Fibroblast of lung (primary cell): Measurements from ENCODE around the gene KLK7. TPM values are rescaled to one million over a fixed set of nuclear protein-coding genes. Genes with fewer than 3 reads are reported as not detected.

Experiments
- DNase-seq, 2 donors: peaks; one replicate each; pipeline versions ENCODE4 v3.0.0 to v3.0.0-alpha.2; 2010; ENCODE audit warnings: low read depth in 2 of 2
- H2AFZ ChIP-seq: 2 replicates; pipeline ENCODE4 v1.5.1; 2012; ENCODE audit warnings: low read length, control low read depth, inconsistent platforms
- H3K27ac ChIP-seq: 2 replicates; pipeline ENCODE4 v1.5.1; 2011; ENCODE audit warnings: low read length, control low read depth; ENCODE audit not compliant: insufficient read depth
- H3K27me3 ChIP-seq: 2 replicates; pipeline ENCODE4 v1.5.1; 2011; ENCODE audit warnings: mild to moderate bottlenecking, low read length; ENCODE audit not compliant: control insufficient read depth, insufficient read depth
- H3K36me3 ChIP-seq: 2 replicates; pipeline ENCODE4 v1.5.1; 2011; ENCODE audit warnings: low read length; ENCODE audit not compliant: control insufficient read depth, insufficient read depth
- H3K4me1 ChIP-seq: 2 replicates; pipeline ENCODE4 v1.5.1; 2011; ENCODE audit warnings: low read length; ENCODE audit not compliant: control insufficient read depth, insufficient read depth; ENCODE audit errors: extremely low read depth
- H3K4me2 ChIP-seq: 2 replicates; pipeline ENCODE4 v1.5.1; 2011; ENCODE audit warnings: low read length, control low read depth; ENCODE audit not compliant: insufficient read depth; ENCODE audit errors: extremely low read depth
- H3K4me3 ChIP-seq, 4 experiments: fragments of 200-600 bp in 1 of 4; sonication (generic) in 1 of 4; replicated peaks in 1 of 4; 2 replicates each; pipeline ENCODE4 v1.5.1; 2011 to 2016; ENCODE audit warnings: low read length in 4 of 4, low read depth in 3 of 4, mild to moderate bottlenecking in 3 of 4, control low read depth in 2 of 4, inconsistent platforms in 1 of 4, mixed read lengths in 1 of 4; ENCODE audit not compliant: insufficient read depth in 1 of 4; ENCODE audit errors: control extremely low read depth in 1 of 4
- H3K79me2 ChIP-seq: 2 replicates; pipeline ENCODE4 v1.5.1; 2012; ENCODE audit warnings: mild to moderate bottlenecking, low read length, inconsistent platforms; ENCODE audit not compliant: control insufficient read depth, insufficient read depth
- H3K9ac ChIP-seq: 2 replicates; pipeline ENCODE4 v1.5.1; 2011; ENCODE audit warnings: mild to moderate bottlenecking, low read length, control low read depth; ENCODE audit not compliant: insufficient read depth
- H3K9me3 ChIP-seq: 2 replicates; pipeline ENCODE4 v1.5.1; 2012; ENCODE audit warnings: low read depth, low read length; ENCODE audit not compliant: control insufficient read depth, insufficient read depth
- H4K20me1 ChIP-seq: 2 replicates; pipeline ENCODE4 v1.5.1; 2011; ENCODE audit warnings: low read length; ENCODE audit not compliant: control insufficient read depth, insufficient read depth; ENCODE audit errors: extremely low read depth
- EZH2 ChIP-seq: IDR thresholded peaks from 2 replicates; pipeline ENCODE4 v1.5.1; 2012; ENCODE audit warnings: low read length, control low read depth, mild to moderate bottlenecking; ENCODE audit errors: missing control alignments
- polyA plus RNA-seq, 2 donors: library from polyadenylated mRNA; depleted of rRNA in 1 of 2; stranded (reverse) in 1 of 2; unstranded in 1 of 2; fragments of >200 nt; gene quantifications; 2 replicates each; pipeline ENCODE4 v1.2.1, GENCODE V29; 2011 to 2012; ENCODE audit warnings: missing spikeins in 1 of 2
- total RNA-seq: library from RNA; depleted of rRNA; stranded (reverse); fragments of >200 nt; gene quantifications from 2 replicates; pipeline ENCODE4 v1.2.1, GENCODE V29; 2014
- TF ChIP-seq, protein P1 (sequence below), 2 donors: IDR thresholded peaks in 1 of 2; conservative IDR thresholded peaks in 1 of 2; 1 replicate in 1 of 2; 2 replicates in 1 of 2; pipeline ENCODE4 v1.5.1; 2011 to 2012; ENCODE audit warnings: low read length in 2 of 2, control low read depth in 1 of 2, inconsistent platforms in 1 of 2, low read depth in 1 of 2, mild to moderate bottlenecking in 1 of 2

The KLK7 gene
- total and polyA plus RNA-seq, 2 donors (not counting 1 experiment from before 2014, with no cell fraction given) = not detected

DNA sequence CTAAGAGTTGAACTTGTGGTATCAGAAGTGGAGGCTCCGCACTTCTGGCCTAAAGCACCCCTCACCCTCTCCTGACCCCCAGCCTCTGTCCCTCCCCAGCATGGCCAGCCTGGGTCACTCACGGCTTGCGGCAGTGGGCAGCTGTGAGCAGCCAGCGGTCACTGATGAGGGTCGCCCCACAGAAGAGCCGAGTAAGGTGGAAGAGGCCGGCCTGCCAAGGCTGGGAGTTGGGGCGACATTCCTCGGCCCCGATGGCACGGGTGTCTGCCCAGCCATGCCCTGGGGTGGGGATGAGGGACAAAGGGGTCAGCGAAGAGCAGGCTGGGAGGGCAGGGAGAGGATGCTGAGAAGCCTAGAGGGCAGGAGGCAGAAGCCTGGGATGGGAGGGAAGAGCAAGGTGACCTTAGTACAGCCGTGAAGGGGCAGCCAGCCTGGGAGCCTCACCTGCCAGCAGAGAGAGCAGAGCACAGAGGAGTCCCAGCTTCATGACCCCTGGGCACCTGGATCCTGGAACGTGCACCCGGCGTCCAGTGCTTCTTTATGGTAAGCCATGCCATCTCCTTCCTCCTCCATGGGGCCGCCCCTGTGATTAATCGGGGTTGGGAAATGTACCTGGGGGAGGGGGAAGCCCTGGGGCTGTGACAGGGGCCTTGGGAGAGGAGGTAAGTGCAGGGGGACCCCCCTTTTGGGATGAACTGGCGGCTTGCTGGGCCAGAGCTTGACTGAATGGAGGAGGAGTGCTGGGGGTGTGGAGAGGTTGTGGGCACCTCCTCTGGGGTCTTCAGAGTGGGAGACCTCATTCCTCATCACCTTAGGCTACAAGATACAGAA is 25.6 kb upstream of the KLK7 start:
- no peak overlapping the region for H3K4me3 ChIP-seq
- H3K79me2 ChIP-seq = no peaks in the 10 kb centered on the region
- TF ChIP-seq EZH2 = no peak
- TF ChIP-seq, protein P1, sequence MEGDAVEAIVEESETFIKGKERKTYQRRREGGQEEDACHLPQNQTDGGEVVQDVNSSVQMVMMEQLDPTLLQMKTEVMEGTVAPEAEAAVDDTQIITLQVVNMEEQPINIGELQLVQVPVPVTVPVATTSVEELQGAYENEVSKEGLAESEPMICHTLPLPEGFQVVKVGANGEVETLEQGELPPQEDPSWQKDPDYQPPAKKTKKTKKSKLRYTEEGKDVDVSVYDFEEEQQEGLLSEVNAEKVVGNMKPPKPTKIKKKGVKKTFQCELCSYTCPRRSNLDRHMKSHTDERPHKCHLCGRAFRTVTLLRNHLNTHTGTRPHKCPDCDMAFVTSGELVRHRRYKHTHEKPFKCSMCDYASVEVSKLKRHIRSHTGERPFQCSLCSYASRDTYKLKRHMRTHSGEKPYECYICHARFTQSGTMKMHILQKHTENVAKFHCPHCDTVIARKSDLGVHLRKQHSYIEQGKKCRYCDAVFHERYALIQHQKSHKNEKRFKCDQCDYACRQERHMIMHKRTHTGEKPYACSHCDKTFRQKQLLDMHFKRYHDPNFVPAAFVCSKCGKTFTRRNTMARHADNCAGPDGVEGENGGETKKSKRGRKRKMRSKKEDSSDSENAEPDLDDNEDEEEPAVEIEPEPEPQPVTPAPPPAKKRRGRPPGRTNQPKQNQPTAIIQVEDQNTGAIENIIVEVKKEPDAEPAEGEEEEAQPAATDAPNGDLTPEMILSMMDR (conservative IDR thresholded peaks at IDR 0.05 in 1 of 2, IDR thresholded peaks at IDR 0.05 in 1 of 2; ENCODE audit: low read depth in 1 of 2, low read length in 2 of 2) = no peak
- no peaks in the 10 kb centered on the region for H3K4me1 ChIP-seq
- no peaks in the 10 kb centered on the region for H3K27me3 ChIP-seq
- no peak for DNase-seq
- no peak overlapping the region for H3K9ac ChIP-seq
- H3K27ac ChIP-seq = no peak overlapping the region
- no peak overlapping the region for H2AFZ ChIP-seq
- no peaks in the 10 kb centered on the region for H4K20me1 ChIP-seq
- H3K36me3 ChIP-seq = no peaks in the 10 kb centered on the region
- H3K9me3 ChIP-seq = no peaks in the 10 kb centered on the region
- no peak overlapping the region for H3K4me2 ChIP-seq

DNA sequence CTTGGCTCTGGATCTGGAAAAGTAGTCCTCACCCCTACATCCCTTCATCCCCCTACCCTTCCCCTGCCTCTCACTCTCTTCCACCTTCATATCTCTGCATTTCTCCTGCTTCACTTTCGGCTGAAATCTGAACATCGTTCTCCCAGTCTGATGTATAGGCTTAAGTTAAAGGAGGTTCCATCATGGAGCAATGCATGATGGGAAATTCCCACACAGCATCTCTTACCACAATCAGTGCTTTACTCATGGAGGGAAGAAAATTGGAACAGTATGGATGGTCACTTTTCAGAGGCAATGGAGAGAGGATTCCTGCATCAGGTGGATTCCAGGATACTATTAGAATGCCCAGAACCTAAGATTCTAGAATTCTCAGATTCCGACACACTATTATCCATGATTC is 23.8 kb upstream of the KLK7 start:
- H3K4me3 ChIP-seq = no peak overlapping the region
- H3K27me3 ChIP-seq = no peaks in the 10 kb centered on the region
- H3K36me3 ChIP-seq = no peaks in the 10 kb centered on the region
- H3K4me1 ChIP-seq = no peaks in the 10 kb centered on the region
- no peaks in the 10 kb centered on the region for H4K20me1 ChIP-seq
- no peak overlapping the region for H2AFZ ChIP-seq
- no peak overlapping the region for H3K27ac ChIP-seq
- H3K9me3 ChIP-seq = no peaks in the 10 kb centered on the region
- DNase-seq = no peak
- no peak for TF ChIP-seq EZH2
- TF ChIP-seq, protein P1 (conservative IDR thresholded peaks at IDR 0.05 in 1 of 2, IDR thresholded peaks at IDR 0.05 in 1 of 2; ENCODE audit: low read depth in 1 of 2, low read length in 2 of 2) = no peak
- H3K9ac ChIP-seq = no peak overlapping the region
- no peaks in the 10 kb centered on the region for H3K79me2 ChIP-seq
- no peak overlapping the region for H3K4me2 ChIP-seq

DNA sequence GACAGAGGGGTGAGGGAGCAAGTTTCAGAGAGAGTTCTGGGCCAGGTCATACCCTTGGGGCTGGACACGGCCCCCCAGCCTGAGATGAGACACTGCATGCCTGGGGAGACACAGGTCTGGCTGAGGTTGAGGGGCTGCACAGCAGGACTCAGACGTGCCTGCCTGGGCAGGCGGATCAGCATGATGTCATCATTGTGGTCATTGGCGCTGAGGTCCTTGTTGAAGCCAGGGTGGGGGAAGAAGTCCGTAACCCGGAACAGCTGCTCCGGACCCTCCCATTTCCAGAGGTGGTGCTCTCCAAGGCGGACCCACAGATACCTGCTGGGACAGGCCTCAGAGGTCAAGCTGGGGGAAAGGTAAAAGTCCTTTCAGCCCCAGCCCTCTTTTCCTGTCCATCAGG is 22.7 kb upstream of the KLK7 start:
- TF ChIP-seq EZH2 = no peak
- no peak overlapping the region for H2AFZ ChIP-seq
- no peaks in the 10 kb centered on the region for H3K4me1 ChIP-seq
- no peaks in the 10 kb centered on the region for H3K79me2 ChIP-seq
- H3K4me2 ChIP-seq = no peak overlapping the region
- no peak for DNase-seq
- no peak overlapping the region for H3K9ac ChIP-seq
- no peak overlapping the region for H3K4me3 ChIP-seq
- H3K27ac ChIP-seq = no peak overlapping the region
- no peaks in the 10 kb centered on the region for H3K36me3 ChIP-seq
- no peaks in the 10 kb centered on the region for H3K27me3 ChIP-seq
- H3K9me3 ChIP-seq = no peaks in the 10 kb centered on the region
- H4K20me1 ChIP-seq = no peaks in the 10 kb centered on the region
